ENCODE results near the gene FAM186B. TPM values are rescaled to one million over a fixed set of nuclear protein-coding genes. Genes with fewer than 3 reads are reported as not detected.

Gene FAM186B
- total and polyA plus RNA-seq, 2 of the 13 experiments (the other 11 are each of a cell fraction or from before 2014, with no cell fraction given): 0.07 to 0.20 TPM

GRCh38 chr12:49642370-49642802 is 36.9 kb upstream of the FAM186B start (continued):
- TF ChIP-seq KLF15 (CRISPR knock-in tag; IDR thresholded peaks at IDR 0.05; ENCODE audit: borderline replicate concordance) (no peak), KAT2B (IDR thresholded peaks at IDR 0.05; ENCODE audit: borderline replicate concordance, low read depth, low read length) (no peak), ZNF432 (CRISPR knock-in tag; IDR thresholded peaks at IDR 0.05; ENCODE audit: borderline replicate concordance) (no peak), SNAI1 (CRISPR knock-in tag; IDR thresholded peaks at IDR 0.05; ENCODE audit: borderline replicate concordance) (no peak), ZNF501 (CRISPR knock-in tag; IDR thresholded peaks at IDR 0.05) (peak; percentile 85; the same call in 1 of the 2 replicates), ZFP37 (CRISPR knock-in tag; IDR thresholded peaks at IDR 0.05; ENCODE audit: borderline replicate concordance) (0 out of 2 replicates have a peak, but pooled peaks have one; percentile 69), SIX1 (CRISPR knock-in tag; IDR thresholded peaks at IDR 0.05; ENCODE audit: borderline replicate concordance) (no peak), ZNF136 (CRISPR knock-in tag; IDR thresholded peaks at IDR 0.05; ENCODE audit: low read depth) (no peak), ZNF775 (CRISPR knock-in tag; IDR thresholded peaks at IDR 0.05; ENCODE audit: borderline replicate concordance) (no peak), NPAS2 (CRISPR knock-in tag; IDR thresholded peaks at IDR 0.05; ENCODE audit: borderline replicate concordance) (no peak), MATR3 (CRISPR knock-in tag; IDR thresholded peaks at IDR 0.05) (no peak), YEATS2 (CRISPR knock-in tag; IDR thresholded peaks at IDR 0.05; ENCODE audit: borderline replicate concordance) (peak; percentile 85; the same call in 1 of the 2 replicates), POGK (CRISPR knock-in tag; conservative IDR thresholded peaks at IDR 0.05) (no peak), ZNF792 (CRISPR knock-in tag; IDR thresholded peaks at IDR 0.05) (no peak), ARID3A (IDR thresholded peaks at IDR 0.05; ENCODE audit: low read depth, low read length) (no peak)
- TF ChIP-seq, protein P1, sequence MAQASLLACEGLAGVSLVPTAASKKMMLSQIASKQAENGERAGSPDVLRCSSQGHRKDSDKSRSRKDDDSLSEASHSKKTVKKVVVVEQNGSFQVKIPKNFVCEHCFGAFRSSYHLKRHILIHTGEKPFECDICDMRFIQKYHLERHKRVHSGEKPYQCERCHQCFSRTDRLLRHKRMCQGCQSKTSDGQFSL (CRISPR knock-in tag; IDR thresholded peaks at IDR 0.05): no peak
- TF ChIP-seq, protein P2, sequence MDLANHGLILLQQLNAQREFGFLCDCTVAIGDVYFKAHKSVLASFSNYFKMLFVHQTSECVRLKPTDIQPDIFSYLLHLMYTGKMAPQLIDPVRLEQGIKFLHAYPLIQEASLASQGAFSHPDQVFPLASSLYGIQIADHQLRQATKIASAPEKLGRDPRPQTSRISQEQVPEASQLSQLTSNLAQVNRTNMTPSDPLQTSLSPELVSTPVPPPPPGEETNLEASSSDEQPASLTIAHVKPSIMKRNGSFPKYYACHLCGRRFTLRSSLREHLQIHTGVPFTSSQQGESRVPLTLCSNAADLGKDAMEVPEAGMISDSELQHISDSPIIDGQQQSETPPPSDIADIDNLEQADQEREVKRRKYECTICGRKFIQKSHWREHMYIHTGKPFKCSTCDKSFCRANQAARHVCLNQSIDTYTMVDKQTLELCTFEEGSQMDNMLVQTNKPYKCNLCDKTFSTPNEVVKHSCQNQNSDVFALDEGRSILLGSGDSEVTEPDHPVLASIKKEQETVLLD (CRISPR knock-in tag; IDR thresholded peaks at IDR 0.05; ENCODE audit: low read depth): 0 out of 2 replicates have a peak, but pooled peaks have one; percentile 18
- TF ChIP-seq, protein P3, sequence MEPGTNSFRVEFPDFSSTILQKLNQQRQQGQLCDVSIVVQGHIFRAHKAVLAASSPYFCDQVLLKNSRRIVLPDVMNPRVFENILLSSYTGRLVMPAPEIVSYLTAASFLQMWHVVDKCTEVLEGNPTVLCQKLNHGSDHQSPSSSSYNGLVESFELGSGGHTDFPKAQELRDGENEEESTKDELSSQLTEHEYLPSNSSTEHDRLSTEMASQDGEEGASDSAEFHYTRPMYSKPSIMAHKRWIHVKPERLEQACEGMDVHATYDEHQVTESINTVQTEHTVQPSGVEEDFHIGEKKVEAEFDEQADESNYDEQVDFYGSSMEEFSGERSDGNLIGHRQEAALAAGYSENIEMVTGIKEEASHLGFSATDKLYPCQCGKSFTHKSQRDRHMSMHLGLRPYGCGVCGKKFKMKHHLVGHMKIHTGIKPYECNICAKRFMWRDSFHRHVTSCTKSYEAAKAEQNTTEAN (CRISPR knock-in tag; conservative IDR thresholded peaks at IDR 0.05): peak; percentile 60
- TF ChIP-seq, protein P4, sequence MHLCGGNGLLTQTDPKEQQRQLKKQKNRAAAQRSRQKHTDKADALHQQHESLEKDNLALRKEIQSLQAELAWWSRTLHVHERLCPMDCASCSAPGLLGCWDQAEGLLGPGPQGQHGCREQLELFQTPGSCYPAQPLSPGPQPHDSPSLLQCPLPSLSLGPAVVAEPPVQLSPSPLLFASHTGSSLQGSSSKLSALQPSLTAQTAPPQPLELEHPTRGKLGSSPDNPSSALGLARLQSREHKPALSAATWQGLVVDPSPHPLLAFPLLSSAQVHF (CRISPR knock-in tag; IDR thresholded peaks at IDR 0.05): no peak
